Activated CD4-positive, alpha-beta memory T cell treated with anti-CD3 and anti-CD28 coated beads, Interleukin-2, amount 10 ng/mL, durations not matched to agents 7 days and 5 days (primary cell): ENCODE results near the gene DGAT2. TPM values are rescaled to one million over a fixed set of nuclear protein-coding genes. Genes with fewer than 3 reads are reported as not detected.

ENCODE experiments used
- CTCF ChIA-PET: fragments of 350-600 bp; sonication (Branson Sonifier 250); formaldehyde crosslinking; loops from one replicate; lab custom pipeline; 2021; ENCODE audit warnings: antibody characterized with exemption, inconsistent platforms; lab: Charles Lee
- POLR2A ChIA-PET: fragments of 350-600 bp; sonication (Branson Sonifier 250); formaldehyde crosslinking; loops from one replicate; lab custom pipeline; 2021; ENCODE audit warnings: antibody characterized with exemption; lab: Charles Lee
- DNase-seq: peaks from one replicate; pipeline ENCODE4 v3.0.0-alpha.2; 2020
- H3K27ac Mint-ChIP-seq: one replicate; pipeline ENCODE4 v1.8.0; 2021; ENCODE audit warnings: mild to moderate bottlenecking, mixed read lengths
- H3K27me3 Mint-ChIP-seq: one replicate; pipeline ENCODE4 v1.8.0; 2021; ENCODE audit warnings: mixed read lengths
- H3K36me3 Mint-ChIP-seq: one replicate; pipeline ENCODE4 v1.8.0; 2021; ENCODE audit warnings: low read depth, mixed read lengths
- H3K4me1 Mint-ChIP-seq: one replicate; pipeline ENCODE4 v1.8.0; 2021; ENCODE audit warnings: mixed read lengths
- H3K4me3 Mint-ChIP-seq: one replicate; pipeline ENCODE4 v1.8.0; 2021; ENCODE audit warnings: mild to moderate bottlenecking, mixed read lengths
- H3K9me3 Mint-ChIP-seq: one replicate; pipeline ENCODE4 v1.8.0; 2021; ENCODE audit warnings: mixed read lengths
- total RNA-seq, 2 experiments: library from RNA; stranded (reverse); gene quantifications; one replicate each; pipeline ENCODE4 v1.2.3, GENCODE V29; 2021

DGAT2 gene
- total RNA-seq, 2 experiments from 2014 or later, result 1.4 to 1.5 TPM

GRCh38 chr11:75801362-75802020 lies 32.9 kb downstream of the DGAT2 start:
- Mint-ChIP-seq H3K4me3 (no peak overlapping the region), H3K27me3 (no peaks in the 10 kb centered on the region), H3K9me3 (no peaks in the 10 kb centered on the region), H3K27ac (no peak overlapping the region), H3K36me3 (no peaks in the 10 kb centered on the region), H3K4me1 (peaks cover 20% of the 10 kb centered on the region)
- ChIA-PET POLR2A (interaction anchor here (1.5 kb wide), 1 partner anchor 25 kb away, joined by 5 read pairs; no protein-coding TSS in a partner anchor), CTCF (interaction anchor here (0.6 to 4.9 kb wide), 13 partner anchors 11 to 351 kb away, joined by 3 to 101 read pairs (median 3); partner anchors contain the start of gene UVRAG)
- DNase-seq, result no peak

GRCh38 chr11:75802021-75802912 lies 33.7 kb downstream of the DGAT2 start:
- no peak overlapping the region for H3K27ac Mint-ChIP-seq
- no peak overlapping the region for H3K4me3 Mint-ChIP-seq
- CTCF ChIA-PET, result interaction anchor here (0.7 to 4.9 kb wide), 21 partner anchors 8 to 350 kb away, joined by 3 to 101 read pairs (median 4); partner anchors contain the start of gene UVRAG
- no peaks in the 10 kb centered on the region for H3K36me3 Mint-ChIP-seq
- no peaks in the 10 kb centered on the region for H3K9me3 Mint-ChIP-seq
- H3K4me1 Mint-ChIP-seq, result peaks cover 20% of the 10 kb centered on the region
- peaks cover 1% of the 10 kb centered on the region for H3K27me3 Mint-ChIP-seq
- DNase-seq, result no peak
- POLR2A ChIA-PET, result interaction anchor here (0.9 to 1.5 kb wide), 4 partner anchors 12 to 65 kb away, joined by 3 to 5 read pairs (median 4); partner anchors contain the start of gene UVRAG

GRCh38 chr11:75802913-75803820 lies 34.6 kb downstream of the DGAT2 start:
- ChIA-PET POLR2A (interaction anchor here (0.8 to 1.3 kb wide), 4 partner anchors 11 to 64 kb away, joined by 3 to 4 read pairs (median 4); partner anchors contain the start of gene UVRAG), CTCF (interaction anchor here (0.8 to 4.9 kb wide), 17 partner anchors 9 to 349 kb away, joined by 3 to 101 read pairs (median 5); partner anchors contain the start of gene UVRAG)
- H3K9me3 Mint-ChIP-seq, result no peaks in the 10 kb centered on the region
- peaks cover 20% of the 10 kb centered on the region for H3K4me1 Mint-ChIP-seq
- peaks cover 2% of the 10 kb centered on the region for H3K27me3 Mint-ChIP-seq
- no peak overlapping the region for H3K27ac Mint-ChIP-seq
- H3K36me3 Mint-ChIP-seq, result no peaks in the 10 kb centered on the region
- no peak overlapping the region for H3K4me3 Mint-ChIP-seq
- DNase-seq, result peak; percentile 76

DNA sequence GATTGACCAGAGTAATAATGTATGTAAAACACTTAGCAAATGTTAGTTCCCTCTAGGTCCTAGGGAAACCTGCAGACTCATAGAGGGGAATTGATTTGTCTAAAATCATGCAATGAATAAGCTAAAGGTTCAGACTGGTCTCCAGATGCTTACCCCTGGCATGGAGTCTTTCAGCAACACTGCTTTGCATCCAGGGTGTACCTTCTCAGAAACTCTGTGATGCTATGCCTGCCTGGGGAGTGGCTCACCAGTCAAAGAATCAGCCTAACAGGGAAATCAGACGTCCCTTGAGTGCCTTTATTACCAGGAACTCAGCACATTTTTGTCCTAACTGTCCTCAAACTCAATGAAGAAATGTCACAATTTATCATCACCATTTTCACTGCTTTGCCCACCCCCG lies 40.5 kb downstream of the DGAT2 start:
- no peaks in the 10 kb centered on the region for H3K9me3 Mint-ChIP-seq
- peaks cover 4% of the 10 kb centered on the region for H3K27me3 Mint-ChIP-seq
- POLR2A ChIA-PET, result no interaction called here
- H3K4me1 Mint-ChIP-seq, result peaks cover 8% of the 10 kb centered on the region
- H3K27ac Mint-ChIP-seq, result no peak overlapping the region
- DNase-seq, result no peak
- H3K36me3 Mint-ChIP-seq, result no peaks in the 10 kb centered on the region
- CTCF ChIA-PET, result interaction anchor here (1.8 kb wide), 1 partner anchor 15 kb away, joined by 4 read pairs; no protein-coding TSS in a partner anchor
- no peak overlapping the region for H3K4me3 Mint-ChIP-seq

DNA sequence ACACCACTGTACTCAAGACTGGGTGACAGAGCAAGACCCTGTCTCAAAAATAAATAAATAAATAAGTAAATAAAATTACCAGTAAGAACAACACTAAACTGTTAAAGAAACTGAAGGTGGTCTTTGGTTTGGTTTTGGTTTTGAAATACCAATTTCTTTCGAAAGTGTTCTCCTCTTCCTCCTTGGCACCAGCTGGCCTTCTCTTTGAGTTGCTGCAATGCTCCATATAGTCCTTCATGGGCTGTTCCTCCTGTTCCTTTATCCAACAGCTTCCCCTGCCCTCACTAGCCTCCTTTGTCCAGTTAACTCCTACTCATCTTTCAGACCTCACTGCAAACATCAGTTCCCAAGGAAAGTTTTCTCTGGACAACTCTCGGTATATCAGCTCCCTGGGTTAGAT lies 41.4 kb downstream of the DGAT2 start:
- Mint-ChIP-seq H3K27ac (no peak overlapping the region), H3K4me3 (no peak overlapping the region), H3K4me1 (peaks cover 15% of the 10 kb centered on the region), H3K36me3 (no peaks in the 10 kb centered on the region), H3K27me3 (peaks cover 4% of the 10 kb centered on the region), H3K9me3 (no peaks in the 10 kb centered on the region)
- DNase-seq, result no peak
- CTCF ChIA-PET, result interaction anchor here (1.2 to 5.9 kb wide), 3 partner anchors 7 to 87 kb away, joined by 3 to 59 read pairs (median 4); no protein-coding TSS in a partner anchor
- POLR2A ChIA-PET, result no interaction called here

DNA sequence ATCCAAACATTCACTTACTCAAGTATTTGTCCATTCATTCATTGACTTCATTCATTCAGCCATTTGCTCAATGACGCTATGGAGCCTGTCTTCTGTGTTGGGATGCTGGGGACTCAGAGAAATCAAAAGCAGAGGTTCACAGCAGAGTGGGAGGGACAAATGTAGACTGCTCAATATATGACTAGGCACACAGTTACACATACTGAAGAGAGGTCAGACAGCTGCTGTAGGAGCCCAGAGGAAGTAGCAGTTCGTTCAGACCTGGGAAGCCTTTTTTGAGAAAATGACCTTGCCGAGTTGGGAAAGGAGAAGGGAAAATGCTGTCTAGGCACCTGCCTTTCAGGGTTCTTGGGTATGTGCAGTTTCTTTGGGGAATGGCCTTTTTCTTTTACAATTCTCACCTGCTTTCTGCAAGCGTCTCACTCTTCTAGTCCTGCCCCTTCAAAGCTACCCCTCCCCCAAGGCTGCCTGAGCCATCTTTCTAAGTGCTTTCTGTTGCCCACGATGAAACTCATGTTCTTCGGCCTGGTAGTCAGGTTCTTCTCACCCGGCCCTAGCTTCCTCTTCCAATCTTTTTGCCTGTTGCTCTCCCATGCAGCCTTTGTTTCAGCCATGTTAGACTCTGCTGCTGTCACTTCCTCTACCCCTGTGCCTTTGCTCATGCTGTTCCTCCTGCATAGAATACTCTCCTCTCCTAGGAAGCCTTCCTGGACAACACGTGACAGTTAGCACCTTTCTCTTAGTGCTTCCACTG lies 42.2 kb downstream of the DGAT2 start:
- Mint-ChIP-seq H3K36me3 (no peaks in the 10 kb centered on the region), H3K27me3 (peaks cover 4% of the 10 kb centered on the region), H3K27ac (no peak overlapping the region), H3K9me3 (no peaks in the 10 kb centered on the region), H3K4me1 (peaks cover 15% of the 10 kb centered on the region), H3K4me3 (no peak overlapping the region)
- ChIA-PET POLR2A (no interaction called here), CTCF (interaction anchor here (1.1 to 5.9 kb wide), 3 partner anchors 8 to 87 kb away, joined by 3 to 59 read pairs (median 3); no protein-coding TSS in a partner anchor)
- no peak for DNase-seq

- H3K36me3 Mint-ChIP-seq, result no peaks in the 10 kb centered on the region
- no peak for DNase-seq
- H3K27me3 Mint-ChIP-seq, result peaks cover 4% of the 10 kb centered on the region
- H3K4me3 Mint-ChIP-seq, result no peak overlapping the region
- CTCF ChIA-PET, result interaction anchor here (1.1 to 5.9 kb wide), 2 partner anchors 9 to 57 kb away, joined by 3 to 59 read pairs; no protein-coding TSS in a partner anchor
- no peak overlapping the region for H3K27ac Mint-ChIP-seq
- H3K4me1 Mint-ChIP-seq, result peaks cover 15% of the 10 kb centered on the region
- H3K9me3 Mint-ChIP-seq, result no peaks in the 10 kb centered on the region
- POLR2A ChIA-PET, result no interaction called here
Observed at GRCh38 chr11:75811485-75811884, 42.9 kb downstream of the DGAT2 start.

DNA sequence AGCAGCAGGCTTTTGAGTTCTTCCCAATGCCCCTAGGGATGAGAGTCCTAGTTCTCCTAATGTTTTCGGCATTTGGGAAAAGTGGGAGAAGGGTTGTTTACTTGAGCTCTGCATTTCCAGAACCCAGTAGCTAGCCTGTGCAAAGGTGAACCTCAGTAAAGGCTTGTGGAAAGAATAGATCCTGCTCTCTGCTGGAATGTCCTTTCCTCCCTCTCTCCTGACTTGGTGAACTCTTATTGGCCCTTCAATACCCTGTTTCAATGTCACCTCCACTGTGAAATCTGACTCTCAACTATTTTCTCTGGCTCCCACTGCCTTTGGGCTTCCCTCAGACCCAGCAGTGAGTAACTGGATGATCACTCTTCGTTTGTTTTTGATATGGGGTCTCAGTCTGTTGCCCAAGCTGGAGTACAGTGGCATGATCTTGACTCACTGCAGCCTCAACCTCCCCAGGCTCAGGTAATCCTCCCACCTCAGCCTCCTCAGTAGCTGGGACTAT lies 44.0 kb downstream of the DGAT2 start:
- H3K27ac Mint-ChIP-seq, result no peak overlapping the region
- POLR2A ChIA-PET, result no interaction called here

DNA sequence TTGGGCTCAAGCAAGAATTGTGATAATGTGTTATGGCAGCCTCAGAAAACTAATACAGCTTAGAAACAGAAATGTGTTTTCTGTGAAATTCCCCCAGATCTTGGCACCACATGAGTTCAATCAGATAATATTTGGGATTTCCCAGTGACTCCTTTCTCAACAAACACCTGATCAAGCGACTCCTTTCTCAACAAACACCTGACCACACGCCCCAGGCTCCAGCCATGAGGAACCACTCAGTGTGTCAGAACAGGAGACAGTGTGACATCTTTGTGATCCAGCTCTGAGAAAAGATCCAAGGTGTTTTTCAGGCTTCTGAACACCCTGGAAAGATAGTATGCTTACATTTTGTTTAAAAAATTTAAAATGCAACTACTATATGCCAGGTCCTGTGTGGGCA lies 44.5 kb downstream of the DGAT2 start:
- Mint-ChIP-seq H3K4me1 (peaks cover 17% of the 10 kb centered on the region), H3K9me3 (no peaks in the 10 kb centered on the region), H3K4me3 (no peak overlapping the region), H3K27ac (no peak overlapping the region), H3K27me3 (peaks cover 3% of the 10 kb centered on the region), H3K36me3 (peaks cover 2% of the 10 kb centered on the region)
- CTCF ChIA-PET, result interaction anchor here (0.7 to 5.9 kb wide), 3 partner anchors 11 to 339 kb away, joined by 3 to 59 read pairs (median 3); no protein-coding TSS in a partner anchor
- no peak for DNase-seq
- POLR2A ChIA-PET, result interaction anchor here (1.2 to 1.3 kb wide), 2 partner anchors 13 to 61 kb away, joined by 3 to 5 read pairs; no protein-coding TSS in a partner anchor

More for the DNA sequence above, 44.0 kb downstream of the DGAT2 start:
- Mint-ChIP-seq H3K4me1 (peaks cover 15% of the 10 kb centered on the region), H3K4me3 (no peak overlapping the region), H3K36me3 (no peaks in the 10 kb centered on the region), H3K9me3 (no peaks in the 10 kb centered on the region), H3K27me3 (peaks cover 3% of the 10 kb centered on the region)
- CTCF ChIA-PET, result interaction anchor here (1.2 to 5.9 kb wide), 2 partner anchors 10 to 340 kb away, joined by 3 to 59 read pairs; no protein-coding TSS in a partner anchor
- DNase-seq, result no peak

- DNase-seq, result no peak
- Mint-ChIP-seq H3K4me1 (peaks cover 18% of the 10 kb centered on the region), H3K27ac (no peak overlapping the region), H3K36me3 (peaks cover 3% of the 10 kb centered on the region), H3K27me3 (peaks cover 3% of the 10 kb centered on the region), H3K9me3 (no peaks in the 10 kb centered on the region), H3K4me3 (no peak overlapping the region)
- ChIA-PET CTCF (interaction anchor here (0.7 to 5.9 kb wide), 2 partner anchors 11 to 37 kb away, joined by 3 to 59 read pairs; no protein-coding TSS in a partner anchor), POLR2A (interaction anchor here (1.2 to 1.3 kb wide), 3 partner anchors 11 to 61 kb away, joined by 3 to 5 read pairs (median 4); no protein-coding TSS in a partner anchor)
Observed at GRCh38 chr11:75813622-75814039, 45.1 kb downstream of the DGAT2 start.

DNA sequence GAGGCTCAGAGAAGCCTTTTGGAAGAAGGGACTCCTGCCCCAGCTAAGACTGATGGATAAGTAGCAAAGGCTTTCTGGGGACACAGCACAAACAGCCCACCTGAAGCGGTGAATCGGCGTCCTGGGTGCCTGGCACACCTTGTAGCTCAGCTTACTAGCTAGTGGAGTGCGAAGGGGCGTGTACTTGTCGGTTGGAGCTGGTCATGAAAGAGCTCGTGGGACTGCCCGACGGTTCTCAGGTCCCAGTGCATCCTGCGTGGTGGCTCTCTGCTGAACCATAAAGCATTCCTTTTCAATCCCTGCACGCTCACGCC lies 45.7 kb downstream of the DGAT2 start:
- CTCF ChIA-PET, result interaction anchor here (1.2 to 5.9 kb wide), 3 partner anchors 10 to 109 kb away, joined by 5 to 59 read pairs (median 5); no protein-coding TSS in a partner anchor
- no peak overlapping the region for H3K4me3 Mint-ChIP-seq
- POLR2A ChIA-PET, result interaction anchor here (1.0 to 1.3 kb wide), 4 partner anchors 12 to 292 kb away, joined by 3 to 5 read pairs (median 4); no protein-coding TSS in a partner anchor

More for the DNA sequence above, 45.7 kb downstream of the DGAT2 start:
- H3K27ac Mint-ChIP-seq, result peak overlapping the region; percentile 84
- H3K27me3 Mint-ChIP-seq, result peaks cover 2% of the 10 kb centered on the region
- H3K9me3 Mint-ChIP-seq, result no peaks in the 10 kb centered on the region
- H3K36me3 Mint-ChIP-seq, result peaks cover 3% of the 10 kb centered on the region
- DNase-seq, result no peak
- peaks cover 22% of the 10 kb centered on the region for H3K4me1 Mint-ChIP-seq
